RWPE2 (cell line): ENCODE results near the gene KIF6.

Source experiments
- ATAC-seq: fragments of 200-7000 bp; cut with Tn5 transposase; 3 replicates; pipeline ENCODE4 v1.9.1; 2021; ENCODE audit warnings: low read depth
- DNase-seq: peaks from one replicate; pipeline ENCODE4 v3.0.0-alpha.2; 2020; ENCODE audit warnings: low spot score
- H3K27ac ChIP-seq: fragments of 450-650 bp; 2 replicates; pipeline ENCODE4 v1.5.1; 2017; ENCODE audit warnings: mild to moderate bottlenecking; ENCODE audit not compliant: poor library complexity, severe bottlenecking
- H3K27me3 ChIP-seq: fragments of 250-450 bp; sonication (Bioruptor Pico); 2 replicates; pipeline ENCODE4 v1.5.1; 2021; ENCODE audit warnings: mild to moderate bottlenecking, moderate library complexity; ENCODE audit not compliant: insufficient read depth, poor library complexity, severe bottlenecking
- H3K36me3 ChIP-seq: fragments of 250-450 bp; sonication (Bioruptor Pico); 2 replicates; pipeline ENCODE4 v1.5.1; 2020; ENCODE audit warnings: low read depth, mild to moderate bottlenecking, moderate library complexity
- H3K4me1 ChIP-seq: fragments of 250-450 bp; sonication (Bioruptor Pico); 2 replicates; pipeline ENCODE4 v1.5.1; 2021; ENCODE audit warnings: mild to moderate bottlenecking, moderate library complexity; ENCODE audit not compliant: insufficient read depth, poor library complexity, severe bottlenecking
- H3K4me3 ChIP-seq: fragments of 250-450 bp; sonication (Bioruptor Pico); 2 replicates; pipeline ENCODE4 v1.5.1; 2021; ENCODE audit warnings: mild to moderate bottlenecking, moderate library complexity; ENCODE audit not compliant: severe bottlenecking
- H3K9me3 ChIP-seq: fragments of 250-450 bp; sonication (Bioruptor Pico); 2 replicates; pipeline ENCODE4 v1.5.1; 2021; ENCODE audit warnings: mild to moderate bottlenecking, moderate library complexity; ENCODE audit not compliant: severe bottlenecking
- TF ChIP-seq, protein P1 (sequence below): fragments of 450-650 bp; IDR thresholded peaks from one replicate; pipeline ENCODE4 v1.5.1; 2017; ENCODE audit warnings: mild to moderate bottlenecking, moderate library complexity; ENCODE audit not compliant: poor library complexity, severe bottlenecking

Gene KIF6

DNA sequence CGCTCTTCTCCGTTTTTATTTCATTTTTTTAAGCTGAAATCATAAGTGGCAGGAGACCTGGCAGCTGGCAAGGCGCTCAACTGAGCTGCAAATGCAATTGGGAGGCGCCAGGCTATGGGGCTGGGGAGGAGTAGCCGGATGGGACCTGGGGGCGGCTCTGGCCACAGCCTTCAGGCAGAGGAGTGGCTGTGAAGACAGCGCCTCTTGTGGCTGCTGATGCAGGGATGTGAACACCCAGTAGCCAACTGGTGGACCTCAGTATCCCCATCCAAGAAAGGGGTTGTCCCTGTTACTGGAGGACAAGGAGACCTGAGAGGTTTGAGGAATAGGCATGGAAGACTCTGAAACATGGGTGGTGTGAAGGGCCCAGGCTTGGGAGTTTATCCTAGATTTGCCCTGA is 423.6 kb downstream of the KIF6 start:
- no peak overlapping the region for H3K4me3 ChIP-seq
- TF ChIP-seq, protein P1, sequence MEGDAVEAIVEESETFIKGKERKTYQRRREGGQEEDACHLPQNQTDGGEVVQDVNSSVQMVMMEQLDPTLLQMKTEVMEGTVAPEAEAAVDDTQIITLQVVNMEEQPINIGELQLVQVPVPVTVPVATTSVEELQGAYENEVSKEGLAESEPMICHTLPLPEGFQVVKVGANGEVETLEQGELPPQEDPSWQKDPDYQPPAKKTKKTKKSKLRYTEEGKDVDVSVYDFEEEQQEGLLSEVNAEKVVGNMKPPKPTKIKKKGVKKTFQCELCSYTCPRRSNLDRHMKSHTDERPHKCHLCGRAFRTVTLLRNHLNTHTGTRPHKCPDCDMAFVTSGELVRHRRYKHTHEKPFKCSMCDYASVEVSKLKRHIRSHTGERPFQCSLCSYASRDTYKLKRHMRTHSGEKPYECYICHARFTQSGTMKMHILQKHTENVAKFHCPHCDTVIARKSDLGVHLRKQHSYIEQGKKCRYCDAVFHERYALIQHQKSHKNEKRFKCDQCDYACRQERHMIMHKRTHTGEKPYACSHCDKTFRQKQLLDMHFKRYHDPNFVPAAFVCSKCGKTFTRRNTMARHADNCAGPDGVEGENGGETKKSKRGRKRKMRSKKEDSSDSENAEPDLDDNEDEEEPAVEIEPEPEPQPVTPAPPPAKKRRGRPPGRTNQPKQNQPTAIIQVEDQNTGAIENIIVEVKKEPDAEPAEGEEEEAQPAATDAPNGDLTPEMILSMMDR, result no peak
- H3K27me3 ChIP-seq, result no peaks in the 10 kb centered on the region
- no peak overlapping the region for H3K27ac ChIP-seq
- no peak for DNase-seq
- H3K36me3 ChIP-seq, result no peaks in the 10 kb centered on the region
- ATAC-seq, result no peak
- H3K9me3 ChIP-seq, result no peaks in the 10 kb centered on the region
- H3K4me1 ChIP-seq, result no peaks in the 10 kb centered on the region

- H3K4me1 ChIP-seq, result no peaks in the 10 kb centered on the region
- ATAC-seq (no peak), DNase-seq (no peak)
- no peak overlapping the region for H3K4me3 ChIP-seq
- H3K27ac ChIP-seq, result no peak overlapping the region
- no peaks in the 10 kb centered on the region for H3K27me3 ChIP-seq
- no peaks in the 10 kb centered on the region for H3K36me3 ChIP-seq
- TF ChIP-seq, protein P1, result no peak
- H3K9me3 ChIP-seq, result no peaks in the 10 kb centered on the region
Measured at GRCh38 chr6:39300739-39301138, 424.5 kb downstream of the KIF6 start.

DNA sequence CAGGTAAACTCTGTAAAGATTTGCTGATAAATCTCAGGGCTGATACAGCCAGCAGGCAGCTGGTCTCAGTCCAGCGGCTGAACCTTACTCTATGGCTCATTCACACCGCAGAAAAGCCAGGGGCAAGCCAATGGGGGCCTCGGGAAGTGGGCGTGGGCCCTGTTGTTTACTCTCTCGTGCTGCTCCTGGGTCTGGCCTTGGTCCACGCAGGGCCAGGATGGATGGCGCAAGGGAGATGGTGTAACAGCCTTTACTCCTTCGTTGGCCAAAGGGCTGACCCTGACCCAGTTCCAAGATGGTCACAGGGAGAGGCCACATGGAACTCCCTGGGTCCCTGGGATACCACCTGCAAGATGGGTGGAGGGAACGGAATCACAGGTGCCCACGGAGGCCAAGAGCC is 427.1 kb downstream of the KIF6 start:
- TF ChIP-seq, protein P1, result no peak
- no peak for ATAC-seq
- no peaks in the 10 kb centered on the region for H3K27me3 ChIP-seq
- H3K9me3 ChIP-seq, result no peaks in the 10 kb centered on the region
- no peaks in the 10 kb centered on the region for H3K4me1 ChIP-seq
- DNase-seq, result no peak
- no peaks in the 10 kb centered on the region for H3K36me3 ChIP-seq
- H3K4me3 ChIP-seq, result no peak overlapping the region
- no peak overlapping the region for H3K27ac ChIP-seq

- ATAC-seq (no peak), DNase-seq (no peak)
- Histone ChIP-seq H3K9me3 (no peaks in the 10 kb centered on the region), H3K36me3 (no peaks in the 10 kb centered on the region), H3K27me3 (no peaks in the 10 kb centered on the region), H3K4me1 (no peaks in the 10 kb centered on the region), H3K27ac (no peak overlapping the region), H3K4me3 (no peak overlapping the region)
- TF ChIP-seq, protein P1, result no peak
Measured at GRCh38 chr6:39296745-39297640, 428.2 kb downstream of the KIF6 start.

DNA sequence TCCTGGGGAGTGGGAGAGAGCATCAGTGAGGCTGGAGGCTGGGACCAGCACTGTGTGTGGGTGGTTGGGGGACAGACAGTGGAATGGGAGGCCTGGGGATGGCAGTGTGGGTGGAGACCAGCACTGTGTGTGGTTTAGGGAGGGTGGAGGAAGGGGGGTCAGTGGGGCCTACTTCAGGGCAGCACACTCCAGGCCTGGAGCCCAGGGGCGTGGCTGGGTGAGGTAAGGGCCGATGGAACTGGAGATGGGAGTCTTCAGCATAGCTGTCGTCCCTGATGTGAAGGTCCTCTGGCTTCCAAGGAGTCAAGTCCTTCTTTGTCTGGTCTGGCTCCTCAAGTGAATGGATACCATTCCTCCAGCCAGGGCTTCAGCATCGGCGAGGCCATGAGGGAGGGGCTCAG is 429.6 kb downstream of the KIF6 start:
- Histone ChIP-seq H3K36me3 (no peaks in the 10 kb centered on the region), H3K9me3 (no peaks in the 10 kb centered on the region), H3K27ac (no peak overlapping the region), H3K27me3 (no peaks in the 10 kb centered on the region), H3K4me3 (no peak overlapping the region), H3K4me1 (no peaks in the 10 kb centered on the region)
- ATAC-seq (peak; percentile 55), DNase-seq (no peak)
- TF ChIP-seq, protein P1, result no peak
